Amniotic stem cell (primary cell): ENCODE measurements around the gene GALNT17.

Source experiments
- DNase-seq: peaks from one replicate; lab custom pipeline; 2025; lab: John Stamatoyannopoulos, UW

GALNT17 gene

GRCh38 chr7:71393661-71394060 lies 261.7 kb downstream of the GALNT17 start:
- DNase-seq: no peak

- DNase-seq: no peak
Observed at GRCh38 chr7:71402684-71403083, 270.7 kb downstream of the GALNT17 start.

DNA sequence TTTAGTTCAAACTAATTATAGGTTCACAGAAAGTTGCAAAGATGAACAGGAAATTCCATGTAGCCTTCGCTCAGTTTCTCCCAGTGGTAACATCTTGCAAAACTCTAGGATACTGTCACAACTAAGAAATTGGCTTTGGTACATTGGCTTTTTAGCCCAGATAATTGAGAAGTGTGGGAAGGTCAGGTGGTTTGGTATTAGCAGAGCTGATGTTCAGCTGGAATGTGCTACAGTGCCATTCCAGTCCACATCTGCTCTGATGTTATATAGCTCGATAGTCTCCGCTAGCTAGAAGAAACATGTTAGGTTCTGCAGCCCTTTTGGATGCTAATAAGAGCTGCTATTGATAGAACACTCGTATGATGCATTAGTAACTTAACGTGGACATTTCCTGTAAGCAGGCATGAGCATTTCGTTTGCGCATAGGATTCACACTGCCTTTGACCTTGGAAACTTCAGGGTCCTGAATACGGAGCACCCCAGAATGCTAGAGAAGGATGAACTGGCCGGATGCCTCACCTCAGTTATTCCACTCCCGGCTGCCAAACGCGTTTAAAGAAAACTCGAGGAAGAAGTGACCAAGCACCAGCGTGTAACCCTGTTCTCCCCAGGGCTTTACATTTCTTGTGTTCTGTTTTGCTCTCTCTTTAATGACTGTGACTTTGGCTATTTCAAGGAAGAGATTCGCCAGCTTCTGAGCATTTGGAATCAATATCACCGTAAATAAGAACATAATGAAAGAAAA lies 271.4 kb downstream of the GALNT17 start:
- DNase-seq: no peak

- DNase-seq: no peak
Observed at GRCh38 chr7:71404726-71405345, 272.9 kb downstream of the GALNT17 start.

DNA sequence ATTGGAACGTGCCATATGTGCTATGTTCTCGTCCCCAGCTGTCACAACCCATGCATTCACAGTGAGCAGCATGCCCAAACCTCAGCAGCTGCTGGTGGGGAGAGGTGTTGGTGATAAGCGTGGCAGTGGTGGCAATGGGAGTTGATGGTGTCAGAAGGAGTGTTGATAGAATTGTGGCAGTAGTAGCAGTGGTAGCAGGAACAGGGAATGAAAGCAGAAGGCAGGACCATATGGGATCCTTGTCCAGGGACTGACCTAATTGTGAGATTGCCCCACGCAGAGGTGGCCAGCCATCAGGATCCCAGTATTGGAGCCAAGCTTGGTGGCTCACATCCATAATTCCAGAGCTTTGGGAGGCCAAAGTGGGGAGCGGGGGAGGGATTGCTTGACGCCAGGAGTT lies 276.3 kb downstream of the GALNT17 start:
- DNase-seq: no peak

- DNase-seq: no peak
Observed at GRCh38 chr7:71409550-71410157, 277.7 kb downstream of the GALNT17 start.

GRCh38 chr7:71411475-71411874 lies 279.5 kb downstream of the GALNT17 start:
- DNase-seq: no peak

- no peak for DNase-seq
Observed at GRCh38 chr7:71414490-71414889, 282.5 kb downstream of the GALNT17 start.

DNA sequence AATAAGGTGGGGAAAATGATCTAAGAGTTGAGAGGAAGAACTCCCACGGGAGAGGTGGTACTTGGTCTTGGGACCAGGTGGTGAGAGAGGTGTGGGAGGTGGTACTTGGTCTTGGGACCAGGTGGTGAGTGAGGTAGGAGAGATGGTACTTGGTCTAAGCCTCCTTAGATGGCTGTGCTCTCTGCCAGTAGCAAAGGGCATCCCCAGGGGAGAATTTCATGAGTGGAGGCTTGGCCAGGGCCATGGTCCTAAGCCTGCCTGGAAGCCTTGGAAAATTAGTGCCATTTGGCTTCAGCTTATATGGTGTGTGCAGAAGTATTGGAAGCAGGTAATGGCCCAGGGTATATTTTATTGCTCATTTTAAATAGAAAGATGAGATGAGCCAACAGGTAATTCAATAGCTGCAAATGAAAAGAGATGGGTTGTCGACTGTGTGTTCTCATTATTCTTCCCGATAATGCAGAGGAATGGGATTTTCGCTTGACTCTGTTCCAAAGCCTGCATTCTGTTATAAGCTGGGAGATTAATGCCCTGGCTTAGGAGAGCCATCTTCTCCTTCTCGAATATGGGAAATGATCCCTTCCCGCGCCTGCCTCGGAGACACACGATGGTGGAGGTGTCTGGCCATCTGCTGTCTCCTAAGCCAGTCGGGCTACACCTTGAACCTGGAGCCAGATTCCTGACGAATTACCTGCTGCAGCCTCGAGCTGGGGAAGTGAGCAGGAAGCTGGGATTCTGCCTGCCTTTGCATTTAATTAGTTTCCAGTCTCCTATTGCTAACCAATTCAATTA lies 287.8 kb downstream of the GALNT17 start:
- no peak for DNase-seq

DNA sequence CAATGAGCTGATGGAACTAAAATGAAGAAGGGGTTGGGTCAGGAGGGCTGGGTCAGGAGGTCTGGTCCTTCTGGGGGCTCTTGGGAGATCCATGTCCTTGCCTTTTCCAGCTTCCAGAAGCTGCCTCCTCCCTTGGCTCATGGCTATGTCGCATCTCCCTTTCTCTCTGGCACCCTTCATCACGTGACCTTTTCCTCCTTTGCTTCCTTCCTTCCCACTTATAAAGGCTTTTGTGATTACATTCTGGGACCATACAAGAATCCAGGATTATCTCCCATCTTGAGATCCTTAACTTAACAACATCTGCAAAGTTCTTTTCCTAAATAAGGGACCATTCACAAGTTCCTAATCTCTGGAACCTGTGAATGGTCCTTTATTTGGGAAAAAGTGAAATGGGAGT lies 290.2 kb downstream of the GALNT17 start:
- no peak for DNase-seq

- no peak for DNase-seq
Observed at GRCh38 chr7:71424166-71425035, 292.5 kb downstream of the GALNT17 start.

DNA sequence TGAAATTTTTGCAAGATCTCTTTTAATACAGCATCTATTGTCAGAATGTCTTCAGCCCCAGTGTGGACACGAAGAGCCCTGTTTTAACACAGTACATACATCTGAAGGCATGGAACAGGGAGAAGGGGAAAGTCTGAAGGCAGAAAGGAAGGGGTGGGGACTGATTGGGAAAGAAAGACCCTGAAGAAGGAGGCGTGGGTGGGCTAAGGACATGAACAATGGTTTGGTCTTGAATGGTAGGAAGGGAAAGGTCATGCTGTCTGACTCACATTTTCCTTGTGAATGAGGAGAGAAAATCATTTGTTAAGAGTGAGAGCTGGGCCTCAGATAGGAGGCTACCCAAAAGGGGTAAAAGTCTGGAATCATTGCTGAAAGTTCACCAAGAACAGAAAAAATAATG lies 297.1 kb downstream of the GALNT17 start:
- no peak for DNase-seq

GRCh38 chr7:71430246-71430645 lies 298.3 kb downstream of the GALNT17 start:
- no peak for DNase-seq

- no peak for DNase-seq
Observed at GRCh38 chr7:71439321-71439720, 307.4 kb downstream of the GALNT17 start.

GRCh38 chr7:71442492-71443190 lies 310.7 kb downstream of the GALNT17 start:
- no peak for DNase-seq

GRCh38 chr7:71443191-71443530 lies 311.2 kb downstream of the GALNT17 start:
- DNase-seq: no peak

- DNase-seq: no peak
Observed at GRCh38 chr7:71444130-71444529, 312.2 kb downstream of the GALNT17 start.

DNA sequence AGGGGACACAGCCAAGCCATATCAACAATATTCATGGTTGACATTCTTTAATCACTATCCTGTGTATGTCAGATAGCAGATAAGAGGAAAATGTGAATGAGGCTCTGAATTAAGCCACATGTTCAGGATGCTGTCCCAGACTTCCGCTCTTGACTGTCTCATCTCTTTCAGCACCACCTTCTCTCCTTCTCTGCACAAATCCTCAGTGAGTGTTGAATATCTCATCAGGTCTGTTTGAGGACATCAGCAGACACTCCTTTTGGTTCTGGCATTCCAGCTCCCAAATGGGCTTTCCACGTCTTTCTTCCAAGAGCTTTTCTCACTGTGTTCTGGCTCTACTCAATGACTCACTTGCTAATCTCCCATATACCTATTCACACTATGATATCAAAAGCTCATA lies 321.7 kb downstream of the GALNT17 start:
- no peak for DNase-seq

- DNase-seq: no peak
Observed at GRCh38 chr7:71454981-71455380, 323.0 kb downstream of the GALNT17 start.

GRCh38 chr7:71457021-71457420 lies 325.1 kb downstream of the GALNT17 start:
- no peak for DNase-seq
